ENCODE measurements around the gene CPLANE1.

CPLANE1 gene

DNA sequence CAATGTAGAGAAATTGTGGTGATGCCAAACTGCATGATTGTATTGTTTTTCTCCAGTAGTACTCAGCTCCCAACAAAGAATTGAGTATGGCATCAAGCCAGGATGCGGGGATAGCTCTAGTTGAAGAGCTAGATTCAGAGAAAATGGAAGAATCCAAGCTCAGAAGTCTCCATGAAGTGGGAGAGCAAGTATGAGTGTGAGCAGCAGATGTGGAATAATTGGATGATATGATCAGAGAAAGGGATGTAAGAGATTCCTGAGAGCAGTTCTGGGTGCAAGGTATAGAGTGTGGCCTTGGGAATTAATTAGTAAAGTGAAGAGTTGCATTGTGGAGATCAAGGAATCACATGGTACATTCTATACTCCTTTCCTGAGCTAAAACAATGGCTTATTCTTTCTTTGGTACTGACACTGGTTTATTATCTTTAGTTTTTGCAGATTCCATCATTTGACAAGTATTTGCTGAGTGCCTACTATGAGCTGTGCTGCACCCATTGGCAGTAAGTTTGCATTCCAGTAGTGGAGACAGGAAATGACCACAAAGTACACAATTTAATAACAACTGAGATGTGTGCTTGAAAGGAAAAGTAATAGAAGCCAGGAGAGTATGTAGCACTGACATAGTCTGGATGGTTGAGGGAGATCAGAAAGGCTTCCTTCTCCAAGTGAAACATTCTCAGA lies 177.1 kb downstream of the CPLANE1 start:
- H3K36me3 ChIP-seq (ENCODE audit: control insufficient read depth, insufficient read depth, low read length): no peaks in the 10 kb centered on the region
- H3K4me1 ChIP-seq (ENCODE audit: control insufficient read depth, insufficient read depth, low read length): no peaks in the 10 kb centered on the region
- no peak overlapping the region for H3K27ac ChIP-seq (ENCODE audit: low read depth, low read length)
- H3K9ac ChIP-seq (ENCODE audit: low read length): no peak overlapping the region
- H3K27me3 ChIP-seq (ENCODE audit: control insufficient read depth, insufficient read depth, low read length): no peaks in the 10 kb centered on the region
- no peak overlapping the region for H3K4me3 ChIP-seq (ENCODE audit: low read length)

- Histone ChIP-seq H3K4me3 (ENCODE audit: low read length) (no peak overlapping the region), H3K36me3 (ENCODE audit: control insufficient read depth, insufficient read depth, low read length) (no peaks in the 10 kb centered on the region), H3K27me3 (ENCODE audit: control insufficient read depth, insufficient read depth, low read length) (no peaks in the 10 kb centered on the region), H3K4me1 (ENCODE audit: control insufficient read depth, insufficient read depth, low read length) (no peaks in the 10 kb centered on the region), H3K27ac (ENCODE audit: low read depth, low read length) (no peak overlapping the region), H3K9ac (ENCODE audit: low read length) (no peak overlapping the region)
These were observed 177.7 kb downstream of the CPLANE1 start for GRCh38 chr5:37071487-37071886.

DNA sequence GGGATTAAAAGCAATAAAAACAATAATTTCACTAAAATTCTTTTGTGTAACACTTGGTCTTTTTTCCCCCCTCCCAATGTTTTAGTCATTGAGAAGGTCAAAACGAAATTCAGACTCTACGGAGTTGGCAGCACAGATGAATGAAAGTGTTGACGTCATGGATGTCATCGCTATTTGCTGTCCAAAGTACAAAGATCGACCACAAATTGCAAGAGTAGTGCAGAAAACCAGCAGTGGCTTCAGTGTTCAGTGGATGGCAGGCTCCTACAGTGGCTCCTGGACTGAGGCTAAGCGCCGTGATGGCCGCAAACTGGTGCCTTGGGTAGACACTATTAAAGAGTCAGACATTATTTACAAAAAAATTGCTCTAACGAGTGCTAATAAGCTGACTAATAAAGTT lies 184.7 kb downstream of the CPLANE1 start:
- no peaks in the 10 kb centered on the region for H3K4me1 ChIP-seq (ENCODE audit: control insufficient read depth, insufficient read depth, low read length)
- H3K36me3 ChIP-seq (ENCODE audit: control insufficient read depth, insufficient read depth, low read length): no peaks in the 10 kb centered on the region
- H3K4me3 ChIP-seq (ENCODE audit: low read length): no peak overlapping the region
- H3K27ac ChIP-seq (ENCODE audit: low read depth, low read length): no peak overlapping the region
- no peaks in the 10 kb centered on the region for H3K27me3 ChIP-seq (ENCODE audit: control insufficient read depth, insufficient read depth, low read length)
- H3K9ac ChIP-seq (ENCODE audit: low read length): no peak overlapping the region

GRCh38 chr5:37063739-37064138 lies 185.4 kb downstream of the CPLANE1 start:
- no peak overlapping the region for H3K9ac ChIP-seq (ENCODE audit: low read length)
- H3K4me3 ChIP-seq (ENCODE audit: low read length): no peak overlapping the region
- H3K36me3 ChIP-seq (ENCODE audit: control insufficient read depth, insufficient read depth, low read length): no peaks in the 10 kb centered on the region
- no peaks in the 10 kb centered on the region for H3K4me1 ChIP-seq (ENCODE audit: control insufficient read depth, insufficient read depth, low read length)
- no peak overlapping the region for H3K27ac ChIP-seq (ENCODE audit: low read depth, low read length)
- no peaks in the 10 kb centered on the region for H3K27me3 ChIP-seq (ENCODE audit: control insufficient read depth, insufficient read depth, low read length)

DNA sequence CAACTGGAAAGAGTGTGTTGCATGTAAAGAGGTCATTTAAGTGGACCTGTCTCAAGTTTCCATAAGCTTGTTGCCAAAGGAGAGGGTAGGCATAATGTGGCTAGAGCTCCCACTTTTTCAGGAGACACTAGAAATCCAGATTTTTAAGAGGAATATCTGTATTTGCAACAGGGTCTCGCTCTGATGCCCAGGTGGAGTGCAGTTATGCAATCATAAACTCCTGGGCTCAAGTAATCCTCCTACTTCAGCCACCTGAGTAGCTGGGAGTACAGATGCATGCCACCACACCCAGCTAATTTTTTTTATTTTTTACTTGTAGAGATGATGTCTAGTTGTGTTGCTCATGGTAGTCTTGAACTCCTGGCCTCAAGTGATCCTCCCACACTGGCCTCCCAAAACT lies 189.1 kb downstream of the CPLANE1 start:
- Histone ChIP-seq H3K4me1 (ENCODE audit: control insufficient read depth, insufficient read depth, low read length) (no peaks in the 10 kb centered on the region), H3K4me3 (ENCODE audit: low read length) (no peak overlapping the region), H3K27ac (ENCODE audit: low read depth, low read length) (no peak overlapping the region), H3K27me3 (ENCODE audit: control insufficient read depth, insufficient read depth, low read length) (no peaks in the 10 kb centered on the region), H3K36me3 (ENCODE audit: control insufficient read depth, insufficient read depth, low read length) (peaks cover 3% of the 10 kb centered on the region), H3K9ac (ENCODE audit: low read length) (no peak overlapping the region)

- no peak overlapping the region for H3K27ac ChIP-seq (ENCODE audit: low read depth, low read length)
- H3K9ac ChIP-seq (ENCODE audit: low read length): no peak overlapping the region
- no peaks in the 10 kb centered on the region for H3K4me1 ChIP-seq (ENCODE audit: control insufficient read depth, insufficient read depth, low read length)
- H3K27me3 ChIP-seq (ENCODE audit: control insufficient read depth, insufficient read depth, low read length): no peaks in the 10 kb centered on the region
- no peak overlapping the region for H3K4me3 ChIP-seq (ENCODE audit: low read length)
- peaks cover 6% of the 10 kb centered on the region for H3K36me3 ChIP-seq (ENCODE audit: control insufficient read depth, insufficient read depth, low read length)
These were observed 192.4 kb downstream of the CPLANE1 start for GRCh38 chr5:37056762-37057161.

Measured in rectal smooth muscle tissue (tissue), 1 donor.